GM19372 (cell line): ENCODE data around the gene ZFAND3.
"Not testable (repeated sequence)": the region's sequence is repeated elsewhere in the genome, so short reads cannot be mapped to it uniquely, and the experiment has no call there.

ENCODE experiments used
- ATAC-seq: cut with Tn5 transposase; IDR thresholded peaks from one replicate; pipeline ENCODE4 v1.9.1; 2021; ENCODE audit warnings: mild to moderate bottlenecking, low read depth, moderate library complexity; ENCODE audit not compliant: unreplicated experiment

The ZFAND3 gene

GRCh38 chr6:37889486-37889885, 70.0 kb downstream of the ZFAND3 start:
- no peak for ATAC-seq

- no peak for ATAC-seq
These were observed 71.5 kb downstream of the ZFAND3 start for GRCh38 chr6:37891072-37891471.

GRCh38 chr6:37893257-37893656, 73.7 kb downstream of the ZFAND3 start:
- ATAC-seq: no peak

- not testable (repeated sequence) for ATAC-seq
These were observed 74.2 kb downstream of the ZFAND3 start for GRCh38 chr6:37893734-37894133.

- ATAC-seq: no peak
These were observed 75.1 kb downstream of the ZFAND3 start for GRCh38 chr6:37894585-37894984.

- no peak for ATAC-seq
These were observed 77.8 kb downstream of the ZFAND3 start for GRCh38 chr6:37897321-37897720.

- ATAC-seq: no peak
These were observed 78.4 kb downstream of the ZFAND3 start for GRCh38 chr6:37897818-37898515.

GRCh38 chr6:37903351-37904340, 84.1 kb downstream of the ZFAND3 start:
- ATAC-seq: no peak

GRCh38 chr6:37904590-37904989, 85.1 kb downstream of the ZFAND3 start:
- ATAC-seq: no peak

- ATAC-seq: no peak
These were observed 86.6 kb downstream of the ZFAND3 start for GRCh38 chr6:37906121-37906520.

- no peak for ATAC-seq
These were observed 91.5 kb downstream of the ZFAND3 start for GRCh38 chr6:37910998-37911397.

GRCh38 chr6:37913210-37913609, 93.7 kb downstream of the ZFAND3 start:
- no peak for ATAC-seq

- no peak for ATAC-seq
These were observed 95.9 kb downstream of the ZFAND3 start for GRCh38 chr6:37915463-37915862.

- ATAC-seq: no peak
These were observed 96.6 kb downstream of the ZFAND3 start for GRCh38 chr6:37916149-37916548.

- no peak for ATAC-seq
These were observed 97.1 kb downstream of the ZFAND3 start for GRCh38 chr6:37916675-37917074.

- ATAC-seq: no peak
These were observed 98.0 kb downstream of the ZFAND3 start for GRCh38 chr6:37917566-37917965.

- ATAC-seq: no peak
These were observed 100.1 kb downstream of the ZFAND3 start for GRCh38 chr6:37919417-37920157.

GRCh38 chr6:37920667-37921066, 101.1 kb downstream of the ZFAND3 start:
- no peak for ATAC-seq

GRCh38 chr6:37922563-37922962, 103.0 kb downstream of the ZFAND3 start:
- ATAC-seq: no peak

- ATAC-seq: no peak
These were observed 104.0 kb downstream of the ZFAND3 start for GRCh38 chr6:37923514-37923913.

GRCh38 chr6:37926661-37927060, 107.1 kb downstream of the ZFAND3 start:
- no peak for ATAC-seq
